Fibroblast of skin of abdomen (primary cell): ENCODE measurements around the gene MYBPC1.
"Not testable (repeated sequence)": the region's sequence is repeated elsewhere in the genome, so short reads cannot be mapped to it uniquely, and the experiment has no call there.

ENCODE experiments used
- DNase-seq: peaks from one replicate; pipeline ENCODE4 v3.0.0-alpha.2; 2013

Gene MYBPC1

DNA sequence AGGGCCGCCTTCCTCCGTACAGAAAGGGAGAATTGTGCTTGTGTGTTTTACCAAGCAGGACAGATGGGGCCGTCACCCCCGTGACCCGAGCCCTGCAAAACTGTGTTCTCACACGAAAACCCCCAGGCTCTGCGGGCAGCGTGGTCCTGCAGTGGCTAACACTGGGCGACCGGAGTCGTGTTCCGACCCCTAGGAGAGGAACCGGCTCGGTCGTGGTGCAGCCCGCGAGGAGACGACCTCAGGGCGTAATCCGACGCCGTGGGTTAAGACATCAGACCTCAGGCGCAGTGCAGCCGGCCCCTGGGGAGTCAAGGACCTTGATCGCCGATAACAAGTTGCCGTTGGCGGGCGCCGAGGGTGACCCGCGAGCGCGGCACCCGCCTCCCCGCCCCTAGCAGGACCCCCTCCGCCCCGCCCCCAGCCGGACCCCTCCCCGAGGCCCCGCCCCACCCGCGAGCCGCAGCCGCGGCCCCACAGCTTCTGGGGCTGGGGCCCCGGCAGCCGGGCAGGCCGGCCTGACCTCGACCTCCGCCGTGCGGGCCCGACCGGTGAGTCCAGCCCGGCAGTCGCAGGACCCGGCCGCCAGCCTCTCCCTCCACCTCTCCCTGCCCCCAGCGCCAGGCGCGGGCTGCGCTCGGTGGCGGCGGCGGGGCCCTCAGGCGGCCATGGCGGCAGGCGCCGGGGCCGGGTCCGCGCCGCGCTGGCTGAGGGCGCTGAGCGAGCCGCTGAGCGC is 102.6 kb downstream of the MYBPC1 start, which contains the start of gene CHPT1:
TSS of gene CHPT1 (plus strand) at position 444 of the 733 bp plus-strand sequence. CDS start at position 666, 222 bp downstream.
- DNase-seq = peak; percentile 33

DNA sequence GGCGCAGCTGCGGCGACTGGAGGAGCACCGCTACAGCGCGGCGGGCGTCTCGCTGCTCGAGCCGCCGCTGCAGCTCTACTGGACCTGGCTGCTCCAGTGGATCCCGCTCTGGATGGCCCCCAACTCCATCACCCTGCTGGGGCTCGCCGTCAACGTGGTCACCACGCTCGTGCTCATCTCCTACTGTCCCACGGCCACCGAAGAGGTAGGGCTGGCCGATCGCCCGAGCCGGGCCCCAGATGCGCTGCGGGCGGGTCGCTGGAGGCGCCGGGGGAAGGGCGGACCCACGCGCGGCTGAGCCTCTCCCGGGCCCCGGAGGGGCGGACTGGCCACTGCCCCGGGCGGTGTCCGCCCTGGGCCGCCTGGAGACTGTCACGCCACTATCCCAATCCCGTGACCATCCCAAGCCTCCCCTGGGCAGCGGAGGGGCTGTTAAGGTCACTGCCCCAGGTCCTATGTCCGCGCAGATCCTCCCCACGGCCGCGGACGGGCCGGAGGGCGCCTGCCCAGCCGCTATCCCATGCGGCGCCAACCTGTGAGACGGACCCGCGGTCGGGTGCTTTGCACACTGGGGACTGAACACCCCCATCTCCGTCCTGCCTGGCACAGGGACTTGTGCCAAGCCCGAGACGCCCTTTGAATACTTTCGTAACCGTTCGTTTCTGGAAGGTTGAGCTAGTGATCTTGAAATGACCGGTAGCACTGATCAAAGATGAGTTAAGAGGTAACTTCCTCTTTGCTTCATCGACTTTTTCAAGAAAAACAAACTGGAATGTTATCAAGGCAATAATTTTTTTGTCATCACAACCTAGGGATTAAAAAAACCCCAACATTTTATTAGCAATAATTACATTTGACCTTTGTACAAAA is 103.4 kb downstream of the MYBPC1 start:
- DNase-seq = peak; percentile 44

DNA sequence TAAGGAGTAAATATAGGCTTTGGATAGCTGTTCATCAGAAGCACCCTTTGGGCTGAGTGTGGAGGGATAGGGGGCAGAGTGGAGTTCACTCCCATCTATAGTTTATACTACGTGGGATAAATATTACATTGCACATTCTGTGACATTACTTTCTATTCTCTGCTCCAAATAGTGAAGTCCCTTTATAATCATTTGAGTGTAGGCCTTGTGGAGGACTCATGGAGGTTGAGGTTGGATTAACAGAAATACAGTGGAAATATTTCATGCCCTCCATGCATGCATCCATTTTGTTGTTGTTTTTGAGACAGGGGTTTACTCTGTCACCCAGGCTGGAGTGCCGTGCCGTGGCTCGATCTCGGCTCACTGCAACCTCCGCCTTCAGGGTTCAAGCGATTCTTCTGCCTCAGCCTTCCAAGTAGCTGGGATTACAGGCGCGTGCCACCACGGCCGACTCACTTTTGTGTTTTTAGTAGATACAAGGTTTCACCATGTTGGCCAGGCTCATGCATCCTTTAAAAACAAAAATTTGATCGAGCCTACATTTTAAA is 104.1 kb downstream of the MYBPC1 start:
- DNase-seq = no peak

DNA sequence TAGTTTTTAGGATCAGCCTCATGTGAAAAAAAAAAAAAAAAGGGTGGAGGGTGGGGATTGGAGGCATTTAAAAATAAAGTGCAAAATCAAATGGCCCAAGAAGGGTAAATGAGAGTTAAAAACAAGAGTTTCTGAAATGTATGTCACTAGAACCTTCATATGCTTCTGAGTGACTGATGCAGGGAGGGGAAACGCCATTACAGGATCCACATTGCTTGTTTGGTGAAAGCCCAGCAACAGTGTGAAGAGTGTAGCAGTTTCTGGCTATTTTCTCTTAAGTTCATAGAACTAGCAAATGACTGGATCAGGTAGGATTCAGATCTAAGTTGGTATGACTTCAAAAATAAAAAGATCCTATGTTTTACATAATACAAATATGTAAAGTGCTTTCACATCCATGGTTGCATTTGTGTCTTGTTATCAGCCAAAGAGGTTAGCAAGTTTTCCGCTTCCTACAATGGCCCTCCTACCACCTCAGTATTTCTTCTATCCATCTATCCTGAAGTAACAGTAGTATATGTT is 105.6 kb downstream of the MYBPC1 start:
- no peak for DNase-seq

DNA sequence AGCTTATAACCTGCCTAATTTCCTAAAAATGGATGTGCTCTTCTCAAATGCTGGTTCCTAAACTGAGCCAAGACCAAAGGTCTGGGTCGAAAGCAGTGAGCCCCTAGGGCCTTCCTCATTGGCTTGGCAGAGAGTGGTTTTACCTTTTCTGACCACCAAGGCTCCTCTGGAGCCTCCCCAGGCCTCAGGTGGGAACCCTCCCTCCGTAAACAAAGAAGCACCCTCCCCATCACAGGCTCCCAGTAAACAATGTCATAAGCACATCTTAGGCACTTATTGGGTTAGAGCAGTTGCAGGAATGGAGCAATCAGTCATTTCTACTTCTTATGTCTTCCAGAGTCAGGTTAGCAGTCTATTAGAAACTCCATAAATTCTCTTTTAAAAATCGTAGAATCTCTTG is 108.7 kb downstream of the MYBPC1 start:
- no peak for DNase-seq

DNA sequence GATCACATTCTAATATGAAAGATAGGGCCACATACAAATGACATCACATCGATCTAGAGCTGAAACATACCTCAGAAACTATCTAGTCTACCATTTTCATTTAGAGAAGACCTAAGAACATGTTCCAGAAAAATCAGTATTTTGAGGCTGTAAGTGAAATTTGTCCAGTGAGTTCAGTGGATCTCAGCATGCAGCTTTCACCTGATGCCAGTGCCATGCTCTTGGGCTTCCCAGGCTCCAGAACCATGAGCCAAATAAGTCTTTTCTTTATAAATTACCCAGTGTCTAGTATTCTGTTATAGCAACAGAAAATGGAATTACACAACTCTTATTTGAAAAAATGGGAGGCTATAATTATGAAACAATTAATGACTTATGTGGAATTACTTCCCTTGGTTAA is 111.6 kb downstream of the MYBPC1 start:
- no peak for DNase-seq

DNA sequence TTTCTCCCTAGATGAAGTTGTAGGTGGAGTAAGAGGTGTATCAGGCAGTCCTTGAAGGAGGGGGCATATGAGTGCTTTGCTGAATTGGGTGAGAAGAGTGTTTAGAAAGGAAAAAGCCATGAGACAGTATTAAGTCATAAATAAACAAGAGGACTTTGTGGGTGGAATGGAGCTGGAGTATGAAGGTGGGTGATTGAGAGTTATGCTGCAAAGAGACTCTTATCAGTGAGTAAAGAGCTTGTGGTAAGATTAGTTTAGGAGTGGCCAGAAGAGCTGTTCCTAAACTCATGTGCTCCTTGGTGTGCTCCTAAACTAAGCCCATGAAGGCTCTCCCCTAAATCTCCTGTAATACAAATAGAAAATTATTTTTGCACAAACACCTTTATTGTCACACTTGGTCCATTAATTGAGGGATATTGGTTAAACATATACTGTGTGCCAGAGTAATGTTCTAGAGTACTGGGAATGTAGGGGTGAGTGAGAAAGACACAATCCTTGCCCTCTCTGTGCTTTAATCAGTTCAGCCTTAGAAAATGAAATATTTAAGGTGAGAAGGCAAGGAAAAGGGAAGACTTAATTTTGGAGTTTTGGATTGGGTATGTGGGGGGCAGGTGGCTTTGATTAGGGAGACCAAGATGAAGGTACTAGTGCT is 112.5 kb downstream of the MYBPC1 start:
- DNase-seq = no peak

DNA sequence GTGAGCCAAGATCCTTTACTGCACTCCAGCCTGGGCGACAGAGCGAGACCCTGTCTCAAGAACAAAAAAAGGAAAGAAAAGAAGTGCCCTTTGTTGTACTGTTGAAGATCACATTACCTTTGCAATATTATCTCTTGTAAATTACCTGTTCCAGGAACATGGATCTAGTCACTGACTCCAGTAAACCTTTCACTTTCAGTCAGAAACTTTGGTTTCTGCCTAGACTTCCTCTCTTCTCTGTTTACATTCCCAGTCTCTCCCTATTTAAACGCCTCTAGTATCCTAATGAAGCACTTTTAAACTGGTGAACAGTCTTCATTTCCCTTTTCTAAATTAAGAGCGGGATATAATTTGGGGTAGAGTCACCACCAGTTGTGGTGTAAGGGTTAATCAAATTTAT is 115.5 kb downstream of the MYBPC1 start:
- no peak for DNase-seq

DNA sequence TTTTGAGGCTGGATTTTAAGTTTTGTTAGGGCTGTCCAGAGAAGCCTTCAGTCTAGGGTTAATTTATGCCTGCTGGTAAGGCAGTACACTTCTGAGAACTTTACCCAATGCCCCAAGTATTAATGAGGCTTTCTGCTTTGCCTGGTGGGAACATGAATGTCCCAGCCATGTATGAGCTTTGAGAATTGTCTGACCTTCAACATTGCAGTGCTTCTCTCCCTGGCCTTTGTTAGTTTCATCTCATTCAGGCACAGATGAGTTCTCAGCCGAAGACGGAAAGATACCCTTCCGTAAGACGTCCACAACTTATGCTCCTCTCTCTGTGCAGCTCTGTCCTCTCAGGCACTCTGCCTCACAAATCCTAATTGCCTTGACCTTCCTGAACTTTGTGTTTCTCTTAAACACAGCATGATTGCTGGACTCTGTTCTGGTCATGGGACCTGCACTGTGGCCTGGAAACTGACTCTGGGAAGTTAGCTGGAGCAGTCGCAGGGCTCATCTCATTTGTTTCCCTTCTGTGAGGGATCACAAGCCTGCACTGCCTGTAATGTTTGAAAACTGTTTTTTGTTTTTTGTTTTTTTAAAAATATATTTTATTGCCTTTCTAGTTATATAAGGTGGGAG is 118.4 kb downstream of the MYBPC1 start:
- DNase-seq = no peak

DNA sequence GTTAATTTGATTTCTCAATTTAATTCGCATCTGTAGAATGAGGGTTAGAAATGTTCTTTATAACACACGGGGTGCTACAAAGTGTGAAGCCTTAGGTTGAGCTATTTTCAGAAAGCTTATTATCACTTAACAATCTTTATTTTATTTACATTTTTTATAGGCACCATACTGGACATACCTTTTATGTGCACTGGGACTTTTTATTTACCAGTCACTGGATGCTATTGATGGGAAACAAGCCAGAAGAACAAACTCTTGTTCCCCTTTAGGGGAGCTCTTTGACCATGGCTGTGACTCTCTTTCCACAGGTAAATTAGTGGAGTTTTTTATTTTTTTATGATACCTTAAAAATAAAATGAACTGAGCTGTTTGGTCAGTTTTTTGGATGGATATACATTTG is 119.2 kb downstream of the MYBPC1 start:
- DNase-seq = no peak

DNA sequence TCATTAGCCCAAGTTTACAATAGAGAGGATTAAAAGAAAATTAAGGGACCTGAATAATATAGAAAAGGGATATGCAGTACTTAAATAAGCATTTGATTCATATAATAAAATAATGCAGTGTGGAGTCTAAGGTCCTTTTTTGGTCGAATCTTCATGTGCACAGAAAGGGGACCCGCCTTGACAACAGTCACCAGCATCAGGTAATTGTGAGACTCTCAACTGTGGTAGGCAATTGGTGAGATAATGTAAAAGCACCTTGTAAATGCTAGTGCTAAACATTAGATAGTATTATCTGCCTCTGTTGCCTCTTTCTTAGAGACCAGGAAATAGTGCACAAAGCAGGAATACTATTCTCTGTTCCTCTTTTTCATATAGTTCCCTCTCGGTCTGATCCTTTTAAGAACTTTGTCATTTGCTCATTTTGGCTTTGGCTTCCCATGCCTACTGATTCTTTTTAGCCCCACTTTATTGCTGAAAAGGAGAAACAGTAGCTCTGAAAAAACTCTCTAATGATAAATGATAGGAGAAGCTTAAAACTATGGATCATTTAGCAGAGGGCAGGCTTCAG is 120.2 kb downstream of the MYBPC1 start:
- DNase-seq = no peak

DNA sequence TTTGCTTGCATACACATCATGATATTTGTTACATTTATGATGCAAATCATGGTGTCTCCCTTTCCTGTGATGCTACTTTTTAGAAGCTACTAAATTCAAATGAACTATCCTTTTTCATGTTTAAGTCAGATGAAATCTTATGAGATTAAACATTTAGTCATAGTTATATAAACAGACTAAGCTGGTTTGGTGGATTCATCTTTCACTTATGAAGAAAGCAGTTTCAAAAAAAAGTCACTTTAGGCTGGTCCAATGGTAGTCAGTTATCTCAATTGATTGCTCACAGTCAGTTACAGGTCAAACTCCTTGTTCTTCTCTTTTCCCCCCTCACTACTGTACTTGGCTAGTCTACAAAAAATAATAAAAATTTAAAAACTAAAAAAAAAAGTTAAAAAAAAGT is 124.8 kb downstream of the MYBPC1 start:
- no peak for DNase-seq

DNA sequence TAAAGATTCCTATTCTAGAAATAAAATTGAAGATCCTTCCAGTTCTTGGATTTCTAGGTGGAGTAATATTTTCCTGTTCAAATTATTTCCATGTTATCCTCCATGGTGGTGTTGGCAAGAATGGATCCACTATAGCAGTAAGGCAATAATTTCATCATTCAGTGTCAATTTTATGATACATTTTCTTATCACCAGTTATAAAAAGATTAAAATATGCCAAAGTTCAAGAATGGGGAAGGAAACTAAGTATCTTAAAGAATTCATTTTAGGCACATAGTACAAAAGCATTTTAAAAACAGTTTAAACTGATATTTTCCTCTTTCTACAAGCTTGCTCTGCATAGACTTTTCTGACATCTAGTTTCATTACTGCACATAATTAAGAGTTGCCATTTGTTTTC is 125.3 kb downstream of the MYBPC1 start:
- DNase-seq = no peak

DNA sequence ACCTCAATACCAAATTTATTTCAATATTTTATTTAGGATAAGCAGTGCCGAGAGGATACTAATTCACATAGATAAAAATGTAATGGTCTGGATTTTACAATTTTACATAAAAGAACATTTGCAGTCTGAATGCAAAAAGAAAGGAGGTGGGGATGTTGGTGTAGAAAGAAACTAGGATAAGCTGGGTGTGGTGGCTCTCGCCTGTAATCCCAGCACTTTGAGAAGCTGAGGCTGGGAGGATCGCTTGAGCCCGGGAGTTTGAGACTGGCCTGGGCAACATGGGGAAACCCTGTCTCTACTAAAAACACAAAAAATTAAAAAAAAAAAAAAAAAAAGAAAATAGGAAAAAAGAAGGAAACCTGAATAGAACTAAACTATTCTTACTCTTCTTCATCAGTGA is 127.6 kb downstream of the MYBPC1 start:
- no peak for DNase-seq

DNA sequence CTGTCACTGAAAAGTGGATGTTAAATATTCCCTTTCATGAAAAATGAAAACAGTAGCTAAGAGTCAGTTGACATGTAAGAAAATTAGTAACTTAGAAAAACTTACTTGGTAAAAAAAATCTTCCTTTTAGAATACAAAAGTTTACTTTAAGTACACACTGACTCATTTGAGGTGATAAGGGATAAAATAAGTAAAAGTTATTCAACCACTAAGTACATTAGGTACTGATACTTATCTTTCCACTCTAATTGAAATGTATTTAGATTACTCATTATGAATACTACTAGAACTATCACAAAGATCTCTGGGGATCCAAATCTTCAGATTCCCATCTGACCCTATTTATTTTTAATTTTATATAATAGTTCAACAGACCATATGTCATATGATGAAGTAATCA is 132.3 kb downstream of the MYBPC1 start:
- no peak for DNase-seq

DNA sequence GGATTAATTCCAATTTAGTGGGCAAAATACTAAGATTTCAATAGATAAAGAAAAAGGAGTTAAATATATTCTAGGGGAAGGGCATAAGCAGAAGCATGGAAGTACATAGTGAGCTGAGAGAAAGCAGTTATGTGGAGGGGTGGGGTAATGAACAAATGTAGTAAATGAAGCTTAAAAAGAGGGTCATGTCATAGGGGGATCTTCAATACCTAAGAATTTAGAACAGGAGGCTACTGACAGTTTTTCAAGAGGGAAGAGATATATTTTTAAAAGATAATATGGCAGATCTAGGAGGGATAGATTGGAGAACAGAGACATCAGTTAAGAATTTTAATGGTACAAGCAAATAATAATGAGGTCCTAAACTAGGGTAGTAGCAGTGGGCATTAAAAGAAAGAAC is 135.1 kb downstream of the MYBPC1 start:
- no peak for DNase-seq

DNA sequence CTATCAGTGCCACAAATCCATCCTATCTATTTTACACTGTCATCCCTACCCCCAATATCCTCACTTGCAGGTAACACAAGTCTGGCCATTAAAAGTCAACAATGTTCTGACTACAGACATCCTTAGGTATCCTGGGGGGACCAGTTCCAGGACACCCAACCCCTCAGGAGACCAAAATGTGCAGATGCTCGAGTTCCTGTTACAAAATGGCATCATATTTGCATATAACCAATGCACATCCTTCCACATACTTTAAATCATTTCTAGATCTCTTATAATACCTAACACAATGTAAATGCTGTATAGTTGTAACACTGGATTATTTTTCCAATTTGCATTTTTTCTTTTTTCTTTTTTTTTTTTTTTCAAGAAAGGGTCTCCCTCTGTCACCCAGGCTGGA is 137.5 kb downstream of the MYBPC1 start:
- no peak for DNase-seq

DNA sequence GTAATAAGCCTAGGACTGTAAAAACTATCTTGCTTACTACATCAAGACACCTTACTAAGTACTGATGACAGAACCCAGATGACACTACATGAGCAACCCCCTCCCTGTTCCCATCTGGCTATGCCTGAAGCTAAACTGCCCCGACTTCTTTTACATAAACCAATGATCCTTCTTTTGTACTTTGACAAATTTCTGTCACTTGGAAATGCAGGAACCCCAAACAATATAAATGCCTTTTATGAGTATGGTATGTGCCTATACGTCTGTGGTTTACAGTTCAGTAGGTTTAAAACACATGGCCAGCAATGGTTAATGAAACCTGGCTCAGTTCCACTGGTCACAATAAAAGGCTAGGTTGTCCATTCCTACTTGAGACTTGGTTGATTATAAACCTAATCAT is 138.4 kb downstream of the MYBPC1 start:
- no peak for DNase-seq

DNA sequence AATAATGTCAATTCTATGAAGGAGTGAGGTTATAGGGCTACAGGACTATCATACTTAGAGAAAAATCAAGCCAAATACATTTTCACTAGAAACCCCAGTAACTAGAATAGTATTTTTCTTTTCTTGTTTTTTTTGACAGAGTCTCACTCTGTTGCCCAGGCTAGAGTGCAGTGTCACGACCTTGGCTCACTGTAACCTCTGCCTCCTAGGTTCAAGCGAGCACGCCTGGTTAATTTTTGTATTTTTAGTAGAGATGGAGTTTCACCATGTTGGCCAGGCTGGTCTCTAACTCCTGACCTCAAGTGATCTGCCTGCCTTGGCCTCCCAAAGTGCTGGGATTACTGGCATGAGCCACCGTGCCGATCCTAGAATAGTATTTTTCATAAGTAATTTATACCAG is 139.7 kb downstream of the MYBPC1 start:
- DNase-seq = not testable (repeated sequence)
